Endometrial microvascular endothelial cells (primary cell): ENCODE results near the gene SHISA9. TPM values are rescaled to one million over a fixed set of nuclear protein-coding genes. Genes with fewer than 3 reads are reported as not detected.

ENCODE experiments used
- in situ Hi-C: cut with HindIII; loops from 2 replicates; pipeline ENCODE4 v1.10.0; 2017; ENCODE audit warnings: low sequenced_read_pairs, low pct_unique_long_range_greater_than_20kb; ENCODE audit errors: inconsistent ontology term
- total RNA-seq: library from RNA; depleted of rRNA; stranded (reverse); fragments of >200 nt; gene quantifications from one replicate; pipeline ENCODE4 v1.2.3, GENCODE V29; 2015; ENCODE audit errors: inconsistent ontology term

SHISA9 gene
- total RNA-seq, 1 donor from 2014 or later: not detected

- in situ Hi-C loops: no loop called here
These were observed 197.1 kb downstream of the SHISA9 start for GRCh38 chr16:13098536-13098935.

DNA sequence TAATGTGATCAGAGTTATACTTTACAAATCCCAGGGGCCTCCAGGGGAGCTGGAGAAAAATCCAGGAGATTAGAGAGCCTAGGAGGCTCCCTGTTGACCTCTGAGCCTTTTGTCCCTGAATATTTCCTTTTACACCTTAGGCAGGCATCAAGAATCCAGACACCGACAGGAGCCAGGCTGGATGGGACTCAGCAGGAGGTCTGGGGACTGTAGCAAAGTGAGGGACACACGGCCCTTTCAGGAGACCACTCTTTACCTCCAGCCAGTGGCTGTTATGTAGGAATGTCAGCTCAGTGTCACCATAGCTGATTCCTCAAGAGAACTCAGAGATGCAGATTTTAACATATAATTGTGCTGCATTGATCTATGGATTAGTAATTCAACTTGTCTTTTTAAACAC lies 198.4 kb downstream of the SHISA9 start:
- in situ Hi-C loops: no loop called here

DNA sequence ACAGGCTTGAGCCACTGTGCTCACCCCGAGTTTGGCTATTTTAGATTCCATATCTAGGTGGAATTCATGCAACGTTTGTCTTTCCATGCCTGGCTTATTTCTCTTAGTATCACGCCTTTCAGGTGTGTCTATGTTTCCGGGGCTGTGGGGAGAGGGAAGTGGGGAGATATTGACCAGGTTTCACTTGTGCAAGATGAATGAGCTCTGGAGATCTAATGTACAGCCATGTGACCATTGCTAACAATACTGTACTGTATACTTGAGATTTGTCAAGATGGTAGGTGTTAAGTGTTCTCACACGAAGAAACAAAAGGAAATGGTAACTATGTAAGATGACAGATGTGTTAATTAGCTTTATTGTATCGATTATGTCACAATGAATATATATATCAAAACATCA lies 199.6 kb downstream of the SHISA9 start:
- in situ Hi-C loops: no loop called here

- in situ Hi-C loops: no loop called here
These were observed 200.4 kb downstream of the SHISA9 start for GRCh38 chr16:13101828-13102227.

DNA sequence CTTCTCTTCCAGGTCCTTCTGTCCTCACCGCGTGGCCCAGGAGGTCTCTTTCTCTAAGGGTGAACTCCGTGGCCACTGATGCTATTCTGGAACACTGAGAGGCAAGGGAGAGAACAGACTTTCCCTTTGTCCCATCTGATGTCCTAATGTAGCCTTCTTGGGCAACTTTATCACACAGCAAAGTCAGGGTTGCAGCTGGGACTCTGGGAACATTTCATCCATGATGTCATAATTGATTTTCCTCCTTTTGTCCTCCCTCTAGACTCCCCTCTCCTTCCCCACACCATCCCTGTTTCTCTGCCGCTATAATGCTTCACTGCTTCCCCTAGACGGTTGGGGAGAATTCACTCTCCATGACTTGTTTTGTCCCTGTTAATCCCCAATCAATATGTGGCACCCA lies 201.0 kb downstream of the SHISA9 start:
- in situ Hi-C loops: no loop called here

DNA sequence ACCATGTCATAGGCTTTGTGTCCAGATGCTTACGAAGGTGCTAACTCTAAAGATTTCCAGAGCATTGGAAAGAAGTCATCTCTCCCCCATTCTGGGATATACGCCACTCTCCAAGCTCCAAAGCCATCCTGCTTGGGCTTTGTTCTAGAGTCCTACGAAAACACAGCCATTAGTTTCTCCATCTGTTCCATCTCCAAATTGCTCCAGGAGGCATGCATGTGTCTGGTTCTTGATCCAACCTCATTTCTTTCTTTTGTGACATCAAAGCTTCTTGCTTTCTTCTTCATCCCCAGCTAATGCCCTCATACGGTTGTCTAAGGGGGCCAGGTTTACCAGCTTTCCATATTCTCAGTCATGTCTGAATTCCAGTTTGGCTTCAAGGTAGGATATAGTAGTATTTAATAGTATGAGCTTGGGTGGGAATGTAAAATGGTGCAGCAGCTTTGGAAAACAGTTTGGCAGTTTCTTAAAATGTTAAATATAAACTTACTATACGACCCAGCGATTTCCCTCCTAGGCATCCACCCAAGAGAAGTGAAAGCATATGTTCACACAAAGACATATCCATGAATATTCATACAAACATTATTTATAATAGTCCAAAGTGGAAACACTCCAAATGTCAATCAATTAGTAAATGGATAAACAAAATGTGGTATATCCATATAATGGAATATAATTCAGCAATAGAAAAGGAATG lies 202.6 kb downstream of the SHISA9 start:
- in situ Hi-C loops: no loop called here

- in situ Hi-C loops: no loop called here
These were observed 203.4 kb downstream of the SHISA9 start for GRCh38 chr16:13104772-13105171.

DNA sequence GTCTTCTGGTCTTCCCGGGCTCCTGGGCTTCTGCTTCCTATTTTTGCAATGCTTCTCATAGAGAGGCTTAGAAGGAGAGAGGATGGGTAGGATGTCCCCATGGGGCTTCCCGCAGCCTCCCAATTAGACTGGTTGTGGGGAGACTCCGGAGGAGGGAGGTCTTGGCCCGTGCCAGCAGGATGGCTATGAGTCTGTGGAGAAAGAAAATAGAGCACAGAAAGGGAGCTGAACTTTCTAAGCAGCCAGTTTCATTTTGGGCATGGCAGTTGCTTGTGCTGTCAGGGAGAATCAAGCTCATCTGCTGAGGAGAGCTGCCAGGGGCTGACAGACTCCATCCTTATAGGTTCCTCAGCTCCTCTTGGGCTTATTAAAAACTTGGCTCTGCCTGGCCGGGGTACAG lies 204.0 kb downstream of the SHISA9 start:
- in situ Hi-C loops: no loop called here

- in situ Hi-C loops: no loop called here
These were observed 205.1 kb downstream of the SHISA9 start for GRCh38 chr16:13106464-13106863.

- in situ Hi-C loops: no loop called here
These were observed 206.7 kb downstream of the SHISA9 start for GRCh38 chr16:13108126-13108525.

DNA sequence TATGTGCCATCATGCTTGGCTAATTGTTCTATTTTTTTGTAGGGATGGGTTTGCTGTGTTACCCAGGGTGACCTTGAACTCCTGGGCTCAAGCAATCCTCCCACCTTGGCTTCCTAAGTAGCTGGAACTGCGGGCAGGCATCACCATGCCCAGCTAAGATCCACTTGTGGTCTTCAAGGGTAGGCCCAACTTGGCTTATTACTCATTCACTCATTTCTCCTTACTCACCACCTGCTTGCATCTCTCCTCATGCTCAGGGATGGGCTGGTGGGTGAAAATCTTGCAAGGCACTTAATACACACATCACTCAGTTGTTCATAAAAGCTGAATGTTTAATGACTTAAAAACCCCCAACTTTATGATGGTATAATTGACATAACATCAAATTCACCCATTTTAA lies 207.8 kb downstream of the SHISA9 start:
- in situ Hi-C loops: no loop called here

- in situ Hi-C loops: no loop called here
These were observed 208.9 kb downstream of the SHISA9 start for GRCh38 chr16:13110124-13110796.

GRCh38 chr16:13111747-13112146 lies 210.3 kb downstream of the SHISA9 start:
- in situ Hi-C loops: no loop called here

DNA sequence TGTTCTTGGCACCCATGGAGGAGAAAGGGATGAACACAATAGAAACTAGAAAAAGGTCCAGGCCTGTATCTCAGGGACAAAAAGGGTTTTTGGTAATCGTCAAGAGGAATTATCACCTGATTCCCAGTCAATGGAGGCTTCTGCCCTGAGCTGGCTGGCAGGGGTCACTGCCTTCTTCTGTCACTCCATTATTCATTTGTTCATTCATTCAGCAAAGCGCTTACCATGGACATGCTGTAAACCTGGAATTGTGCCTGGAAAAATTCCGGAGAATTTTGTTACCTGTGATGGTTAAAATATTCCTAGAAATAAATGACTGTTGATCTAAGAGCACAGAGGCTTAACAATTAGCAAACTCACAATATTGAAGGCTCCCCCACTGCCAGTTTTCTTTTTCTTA lies 212.3 kb downstream of the SHISA9 start:
- in situ Hi-C loops: no loop called here

GRCh38 chr16:13118091-13118490 lies 216.7 kb downstream of the SHISA9 start:
- in situ Hi-C loops: no loop called here

GRCh38 chr16:13120091-13120490 lies 218.7 kb downstream of the SHISA9 start:
- in situ Hi-C loops: no loop called here

- in situ Hi-C loops: no loop called here
These were observed 219.2 kb downstream of the SHISA9 start for GRCh38 chr16:13120557-13120956.

DNA sequence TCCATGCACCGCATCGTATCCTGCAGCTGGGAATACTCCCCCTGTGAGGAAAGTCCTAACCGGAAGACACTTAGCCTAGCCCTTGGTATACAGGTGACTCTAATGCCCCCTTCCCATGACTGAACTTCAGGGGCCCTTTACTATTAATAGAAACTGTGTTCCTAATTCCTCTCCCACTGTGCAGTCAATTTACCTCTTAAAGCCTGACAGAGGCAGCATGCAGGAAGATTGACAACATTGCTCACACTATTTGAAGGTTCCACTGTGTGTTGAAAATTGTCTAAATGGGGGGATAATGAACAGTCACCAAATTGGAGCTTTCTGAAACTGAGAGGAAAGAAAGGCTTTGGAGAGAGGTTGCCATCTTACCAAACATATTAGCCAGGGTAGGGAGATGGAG lies 222.6 kb downstream of the SHISA9 start:
- in situ Hi-C loops: no loop called here

GRCh38 chr16:13127144-13127543 lies 225.7 kb downstream of the SHISA9 start:
- in situ Hi-C loops: no loop called here

GRCh38 chr16:13130586-13130985 lies 229.2 kb downstream of the SHISA9 start:
- in situ Hi-C loops: no loop called here

DNA sequence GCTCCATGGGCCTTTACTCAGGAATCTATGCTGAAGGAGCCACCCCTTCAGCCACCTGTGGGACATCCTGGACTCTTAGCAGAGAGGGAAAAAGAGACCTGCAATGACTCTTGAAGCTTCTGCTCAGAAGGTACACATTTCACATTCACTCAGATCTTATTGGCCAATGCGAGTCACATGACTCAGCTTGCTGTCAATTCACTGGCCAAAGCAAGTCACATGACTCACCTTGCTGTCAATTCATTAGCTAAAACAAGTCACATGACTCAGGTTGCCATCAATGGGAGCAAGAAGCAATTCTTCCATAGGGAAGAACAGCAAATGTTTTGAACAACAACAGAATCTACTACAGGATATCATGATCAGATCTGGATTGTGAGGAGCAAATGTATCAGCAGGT lies 233.4 kb downstream of the SHISA9 start:
- in situ Hi-C loops: no loop called here
